ENCODE measurements around the gene EDAR.

GRCh38 chr2:108967757-108968156 lies 21.3 kb downstream of the EDAR start:
- TF ChIP-seq, protein P1, sequence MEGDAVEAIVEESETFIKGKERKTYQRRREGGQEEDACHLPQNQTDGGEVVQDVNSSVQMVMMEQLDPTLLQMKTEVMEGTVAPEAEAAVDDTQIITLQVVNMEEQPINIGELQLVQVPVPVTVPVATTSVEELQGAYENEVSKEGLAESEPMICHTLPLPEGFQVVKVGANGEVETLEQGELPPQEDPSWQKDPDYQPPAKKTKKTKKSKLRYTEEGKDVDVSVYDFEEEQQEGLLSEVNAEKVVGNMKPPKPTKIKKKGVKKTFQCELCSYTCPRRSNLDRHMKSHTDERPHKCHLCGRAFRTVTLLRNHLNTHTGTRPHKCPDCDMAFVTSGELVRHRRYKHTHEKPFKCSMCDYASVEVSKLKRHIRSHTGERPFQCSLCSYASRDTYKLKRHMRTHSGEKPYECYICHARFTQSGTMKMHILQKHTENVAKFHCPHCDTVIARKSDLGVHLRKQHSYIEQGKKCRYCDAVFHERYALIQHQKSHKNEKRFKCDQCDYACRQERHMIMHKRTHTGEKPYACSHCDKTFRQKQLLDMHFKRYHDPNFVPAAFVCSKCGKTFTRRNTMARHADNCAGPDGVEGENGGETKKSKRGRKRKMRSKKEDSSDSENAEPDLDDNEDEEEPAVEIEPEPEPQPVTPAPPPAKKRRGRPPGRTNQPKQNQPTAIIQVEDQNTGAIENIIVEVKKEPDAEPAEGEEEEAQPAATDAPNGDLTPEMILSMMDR (IDR thresholded peaks at IDR 0.05) = no peak
- no peak for TF ChIP-seq POLR2A (IDR thresholded peaks at IDR 0.05; ENCODE audit: low read depth)

Data from esophagus muscularis mucosa (tissue), 3 donors.